IMR-90 (cell line): Measurements from ENCODE around the gene KRTAP5-7. TPM values are rescaled to one million over a fixed set of nuclear protein-coding genes. Genes with fewer than 3 reads are reported as not detected.

Experiments used
- ATAC-seq: fragments of 200-7000 bp; cut with Tn5 transposase; 2 replicates; pipeline ENCODE4 v1.9.1; 2020; ENCODE audit warnings: low read depth, mild to moderate bottlenecking, moderate library complexity
- BruUV-seq: library from RNA; stranded (reverse); fragments of 400-500 nt; replicated peaks from 2 replicates; lab custom pipeline; 2021; lab: Mats Ljungman, UMichigan
- CTCF ChIA-PET: fragments of 300-600 bp; formaldehyde crosslinking; extraction: SDS; loops from one replicate; lab custom pipeline; 2021; ENCODE audit warnings: antibody characterized with exemption; lab: Yijun Ruan, JAX
- POLR2A ChIA-PET: fragments of 300-600 bp; sonication (Branson Sonifier 250); formaldehyde crosslinking; loops from one replicate; lab custom pipeline; 2022; ENCODE audit warnings: antibody characterized with exemption; ENCODE audit not compliant: unreplicated experiment; lab: Charles Lee
- DNase-seq: peaks from one replicate; pipeline ENCODE4 v3.0.0; 2013
- H2AFZ ChIP-seq: replicated peaks from 2 replicates; pipeline ENCODE3; 2013; ENCODE audit warnings: low read length, mild to moderate bottlenecking; ENCODE audit not compliant: poor library complexity
- H2AK5ac ChIP-seq: 2 replicates; pipeline ENCODE4 v1.6.1; 2013; ENCODE audit warnings: low read depth, low read length, inconsistent platforms
- H2AK9ac ChIP-seq: replicated peaks from 2 replicates; pipeline ENCODE3; 2013; ENCODE audit warnings: mild to moderate bottlenecking, low read depth, low read length, moderate library complexity; ENCODE audit not compliant: poor library complexity
- H2BK120ac ChIP-seq: 2 replicates; pipeline ENCODE4 v1.6.1; 2013; ENCODE audit warnings: low read depth, low read length, inconsistent platforms
- H2BK15ac ChIP-seq: 3 replicates; pipeline ENCODE4 v1.6.1; 2013; ENCODE audit warnings: low read depth, low read length, inconsistent platforms
- H2BK20ac ChIP-seq: 2 replicates; pipeline ENCODE4 v1.6.1; 2013; ENCODE audit warnings: low read depth, mild to moderate bottlenecking, inconsistent platforms, low read length, moderate library complexity
- H2BK5ac ChIP-seq: 2 replicates; pipeline ENCODE4 v1.6.1; 2013; ENCODE audit warnings: mild to moderate bottlenecking, low read depth, low read length, inconsistent platforms; ENCODE audit not compliant: poor library complexity, severe bottlenecking
- H3K14ac ChIP-seq: replicated peaks from 2 replicates; pipeline ENCODE4 v1.6.1; 2013; ENCODE audit warnings: low read depth, low read length, inconsistent platforms
- H3K18ac ChIP-seq: 2 replicates; pipeline ENCODE4 v1.6.1; 2013; ENCODE audit warnings: low read depth, low read length, control low read depth
- H3K23ac ChIP-seq: 2 replicates; pipeline ENCODE4 v1.6.1; 2013; ENCODE audit warnings: low read depth, low read length, inconsistent platforms
- H3K27ac ChIP-seq: 2 replicates; pipeline ENCODE4 v1.5.1; 2013; ENCODE audit warnings: mild to moderate bottlenecking, control low read depth, low read length; ENCODE audit not compliant: insufficient read depth
- H3K27me3 ChIP-seq: 2 replicates; pipeline ENCODE4 v1.6.1; 2013; ENCODE audit warnings: low read length; ENCODE audit not compliant: control insufficient read depth, insufficient read depth
- H3K36me3 ChIP-seq: 2 replicates; pipeline ENCODE4 v1.6.1; 2013; ENCODE audit warnings: low read length, mixed read lengths; ENCODE audit not compliant: control insufficient read depth, insufficient read depth
- H3K4ac ChIP-seq: 2 replicates; pipeline ENCODE4 v1.6.1; 2013; ENCODE audit warnings: low read depth, low read length, inconsistent platforms
- H3K4me1 ChIP-seq: 2 replicates; pipeline ENCODE4 v1.6.1; 2013; ENCODE audit warnings: low read length, mixed read lengths; ENCODE audit not compliant: control insufficient read depth, insufficient read depth
- H3K4me2 ChIP-seq: 2 replicates; pipeline ENCODE4 v1.6.1; 2013; ENCODE audit warnings: low read depth, mild to moderate bottlenecking, control low read depth, low read length, moderate library complexity
- H3K4me3 ChIP-seq: 2 replicates; pipeline ENCODE4 v1.5.1; 2013; ENCODE audit warnings: low read depth, mild to moderate bottlenecking, control low read depth, low read length, moderate library complexity; ENCODE audit not compliant: insufficient read depth
- H3K56ac ChIP-seq: 2 replicates; pipeline ENCODE4 v1.6.1; 2013; ENCODE audit warnings: low read length, inconsistent platforms; ENCODE audit not compliant: insufficient read depth; ENCODE audit errors: extremely low read depth
- H3K79me1 ChIP-seq, 2 experiments: 2 replicates each; pipeline ENCODE4 v1.6.1; 2013; ENCODE audit warnings: low read length in 2 of 2, inconsistent platforms in 1 of 2, low read depth in 1 of 2
- H3K9ac ChIP-seq: 2 replicates; pipeline ENCODE4 v1.6.1; 2013; ENCODE audit warnings: low read depth, low read length, control low read depth
- H3K9me1 ChIP-seq: 2 replicates; pipeline ENCODE4 v1.6.1; 2013; ENCODE audit warnings: low read length, inconsistent platforms; ENCODE audit not compliant: insufficient read depth
- H3K9me3 ChIP-seq: 2 replicates; pipeline ENCODE4 v1.6.1; 2013; ENCODE audit warnings: low read length; ENCODE audit not compliant: control insufficient read depth, insufficient read depth
- H4K20me1 ChIP-seq: 2 replicates; pipeline ENCODE4 v1.6.1; 2013; ENCODE audit warnings: low read length, inconsistent platforms; ENCODE audit not compliant: insufficient read depth
- H4K5ac ChIP-seq: 2 replicates; pipeline ENCODE4 v1.6.1; 2013; ENCODE audit warnings: mild to moderate bottlenecking, low read depth, low read length, control low read depth
- H4K8ac ChIP-seq, 2 experiments: 2 replicates each; pipeline ENCODE4 v1.6.1; 2013; ENCODE audit warnings: low read depth in 2 of 2, low read length in 2 of 2, control low read depth in 1 of 2, inconsistent platforms in 1 of 2
- H4K91ac ChIP-seq: 2 replicates; pipeline ENCODE4 v1.6.1; 2013; ENCODE audit warnings: low read depth, low read length, inconsistent platforms; ENCODE audit not compliant: insufficient read depth
- BHLHE40 ChIP-seq: fragments of 150-350 bp; IDR thresholded peaks from 2 replicates; pipeline ENCODE4 v1.6.1; 2016; ENCODE audit warnings: mild to moderate bottlenecking, low read depth, low read length
- CEBPB ChIP-seq: IDR thresholded peaks from 2 replicates; pipeline ENCODE4 v1.6.1; 2012; ENCODE audit warnings: low read depth, low read length, improper control_type of control experiment
- CHD1 ChIP-seq: IDR thresholded peaks from 2 replicates; pipeline ENCODE4 v1.6.1; 2012; ENCODE audit warnings: low read depth, low read length, improper control_type of control experiment
- ELK1 ChIP-seq: fragments of 150-350 bp; IDR thresholded peaks from 2 replicates; pipeline ENCODE4 v1.6.1; 2016; ENCODE audit warnings: low read depth, mild to moderate bottlenecking, low read length, moderate library complexity, borderline replicate concordance
- FOS ChIP-seq: fragments of 150-350 bp; IDR thresholded peaks from 2 replicates; pipeline ENCODE4 v1.6.1; 2016; ENCODE audit warnings: low read depth, low read length
- MAFK ChIP-seq: IDR thresholded peaks from 2 replicates; pipeline ENCODE4 v1.6.1; 2012; ENCODE audit warnings: low read depth, low read length, improper control_type of control experiment
- MAZ ChIP-seq: IDR thresholded peaks from 2 replicates; pipeline ENCODE4 v1.6.1; 2012; ENCODE audit warnings: low read depth, mild to moderate bottlenecking, low read length, improper control_type of control experiment, moderate library complexity, borderline replicate concordance
- MXI1 ChIP-seq: IDR thresholded peaks from 2 replicates; pipeline ENCODE4 v1.6.1; 2012; ENCODE audit warnings: low read depth, mild to moderate bottlenecking, low read length, moderate library complexity, borderline replicate concordance
- POLR2A ChIP-seq: IDR thresholded peaks from 2 replicates; pipeline ENCODE4 v1.6.1; 2012; ENCODE audit warnings: mild to moderate bottlenecking, low read depth, low read length
- RFX5 ChIP-seq: IDR thresholded peaks from 2 replicates; pipeline ENCODE4 v1.8.0; 2012; ENCODE audit warnings: low read depth, mild to moderate bottlenecking, low read length, moderate library complexity
- SMC3 ChIP-seq: fragments of 150-350 bp; IDR thresholded peaks from 2 replicates; pipeline ENCODE4 v1.6.1; 2016; ENCODE audit warnings: low read depth, mild to moderate bottlenecking, antibody characterized with exemption, low read length, moderate library complexity
- WGBS, 2 experiments: methylation state at CpG; one replicate each; pipeline versions ENCODE4 v1.1.5 to v1.1.7; 2013; ENCODE audit warnings: missing lambda C conversion rate in 2 of 2; ENCODE audit not compliant: insufficient read length in 1 of 2; ENCODE audit errors: extremely low coverage in 2 of 2; 5-methylcytosine and 5-hydroxymethylcytosine counted together
- dilution Hi-C: fragments of 300-500 bp; cut with HindIII; formaldehyde crosslinking; loops from one replicate; pipeline ENCODE4 v1.14.3; 2018; ENCODE audit warnings: low sequenced_read_pairs; ENCODE audit not compliant: unreplicated experiment
- in situ Hi-C: fragments of 300-500 bp; cut with MboI; formaldehyde crosslinking; loops from 3 replicates; pipeline ENCODE4 v1.14.3; 2019; ENCODE audit warnings: low sequenced_read_pairs, inconsistent platforms, mixed read lengths
- intact Hi-C: fragments of 100-400 bp; cut with micrococcal nuclease; formaldehyde crosslinking; loops from 2 replicates; pipeline ENCODE4 v1.10.0; 2022
- polyA plus RNA-seq, 3 experiments: library from polyadenylated mRNA; depleted of rRNA; stranded (reverse); fragments of >200 nt; gene quantifications; 2 replicates each; pipeline ENCODE4 v1.2.3, GENCODE V29; 2012; ENCODE audit warnings: low replicate concordance in 1 of 3
- total RNA-seq: library from RNA; depleted of rRNA; stranded (reverse); fragments of >200 nt; gene quantifications from 2 replicates; pipeline ENCODE4 v1.2.3, GENCODE V29; 2012
- TF ChIP-seq, protein P1 (sequence below): fragments of 150-350 bp; IDR thresholded peaks from 2 replicates; pipeline ENCODE4 v1.6.1; 2017; ENCODE audit warnings: mild to moderate bottlenecking, antibody characterized with exemption, low read length, low read depth
- TF ChIP-seq, protein P2 (sequence below): conservative IDR thresholded peaks from 2 replicates; pipeline ENCODE4 v1.5.1; 2012; ENCODE audit warnings: mild to moderate bottlenecking, low read depth, low read length, improper control_type of control experiment

Gene KRTAP5-7
- total and polyA plus RNA-seq, 2 of the 4 experiments (the other 2 are of a cell fraction): not detected

GRCh38 chr11:71542879-71543777 is 16.1 kb downstream of the KRTAP5-7 start (continued):
- TF ChIP-seq BHLHE40: no peak

GRCh38 chr11:71543866-71544265 is 16.8 kb downstream of the KRTAP5-7 start:
- no peaks in the 10 kb centered on the region for H4K20me1 ChIP-seq
- H3K4me3 ChIP-seq: no peak overlapping the region
- no peak overlapping the region for H2BK15ac ChIP-seq
- H3K27me3 ChIP-seq: peaks cover 12% of the 10 kb centered on the region
- H2AK5ac ChIP-seq: no peak overlapping the region
- intact Hi-C loops (no loop called here), in situ Hi-C loops (no loop called here), dilution Hi-C loops (no loop called here)
- BruUV-seq: no TSS peak
- no peak overlapping the region for H2AFZ ChIP-seq
- no peak overlapping the region for H2AK9ac ChIP-seq
- ATAC-seq: no peak
- DNase-seq: no peak
- no peak overlapping the region for H3K4ac ChIP-seq
- no peak overlapping the region for H4K8ac ChIP-seq
- POLR2A ChIA-PET: no interaction called here
- H4K91ac ChIP-seq: no peak overlapping the region
- no peak overlapping the region for H3K27ac ChIP-seq
- no peaks in the 10 kb centered on the region for H3K79me1 ChIP-seq
- no peak overlapping the region for H3K4me2 ChIP-seq
- H3K14ac ChIP-seq: no peak overlapping the region
- H3K36me3 ChIP-seq: no peaks in the 10 kb centered on the region
- 56% methylated on average over 3 of the region's 8 CpGs; no CpG with 5 or more reads in 1 of the 2 experiments for WGBS, 2 experiments
- H3K9me3 ChIP-seq: no peaks in the 10 kb centered on the region
- no peak overlapping the region for H3K23ac ChIP-seq
- no peak overlapping the region for H2BK20ac ChIP-seq
- no peak overlapping the region for H3K18ac ChIP-seq
- no peak overlapping the region for H2BK5ac ChIP-seq
- no peak overlapping the region for H2BK120ac ChIP-seq
- H4K5ac ChIP-seq: no peak overlapping the region
- CTCF ChIA-PET: no interaction called here
- no peak overlapping the region for H3K56ac ChIP-seq
- no peak overlapping the region for H3K9ac ChIP-seq
- H3K4me1 ChIP-seq: no peaks in the 10 kb centered on the region
- no peaks in the 10 kb centered on the region for H3K9me1 ChIP-seq
- TF ChIP-seq MAFK: no peak
- TF ChIP-seq CHD1: no peak
- no peak for TF ChIP-seq POLR2A
- TF ChIP-seq FOS: no peak
- TF ChIP-seq ELK1: no peak
- TF ChIP-seq CEBPB: no peak
- TF ChIP-seq, protein P1, sequence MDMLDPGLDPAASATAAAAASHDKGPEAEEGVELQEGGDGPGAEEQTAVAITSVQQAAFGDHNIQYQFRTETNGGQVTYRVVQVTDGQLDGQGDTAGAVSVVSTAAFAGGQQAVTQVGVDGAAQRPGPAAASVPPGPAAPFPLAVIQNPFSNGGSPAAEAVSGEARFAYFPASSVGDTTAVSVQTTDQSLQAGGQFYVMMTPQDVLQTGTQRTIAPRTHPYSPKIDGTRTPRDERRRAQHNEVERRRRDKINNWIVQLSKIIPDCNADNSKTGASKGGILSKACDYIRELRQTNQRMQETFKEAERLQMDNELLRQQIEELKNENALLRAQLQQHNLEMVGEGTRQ: no peak
- no peak for TF ChIP-seq MXI1
- TF ChIP-seq, protein P2, sequence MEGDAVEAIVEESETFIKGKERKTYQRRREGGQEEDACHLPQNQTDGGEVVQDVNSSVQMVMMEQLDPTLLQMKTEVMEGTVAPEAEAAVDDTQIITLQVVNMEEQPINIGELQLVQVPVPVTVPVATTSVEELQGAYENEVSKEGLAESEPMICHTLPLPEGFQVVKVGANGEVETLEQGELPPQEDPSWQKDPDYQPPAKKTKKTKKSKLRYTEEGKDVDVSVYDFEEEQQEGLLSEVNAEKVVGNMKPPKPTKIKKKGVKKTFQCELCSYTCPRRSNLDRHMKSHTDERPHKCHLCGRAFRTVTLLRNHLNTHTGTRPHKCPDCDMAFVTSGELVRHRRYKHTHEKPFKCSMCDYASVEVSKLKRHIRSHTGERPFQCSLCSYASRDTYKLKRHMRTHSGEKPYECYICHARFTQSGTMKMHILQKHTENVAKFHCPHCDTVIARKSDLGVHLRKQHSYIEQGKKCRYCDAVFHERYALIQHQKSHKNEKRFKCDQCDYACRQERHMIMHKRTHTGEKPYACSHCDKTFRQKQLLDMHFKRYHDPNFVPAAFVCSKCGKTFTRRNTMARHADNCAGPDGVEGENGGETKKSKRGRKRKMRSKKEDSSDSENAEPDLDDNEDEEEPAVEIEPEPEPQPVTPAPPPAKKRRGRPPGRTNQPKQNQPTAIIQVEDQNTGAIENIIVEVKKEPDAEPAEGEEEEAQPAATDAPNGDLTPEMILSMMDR: no peak
- no peak for TF ChIP-seq BHLHE40
- no peak for TF ChIP-seq RFX5
- no peak for TF ChIP-seq MAZ
- TF ChIP-seq SMC3: no peak
